SK-N-SH (cell line): Measurements from ENCODE around the gene ACAP3. TPM values are rescaled to one million over a fixed set of nuclear protein-coding genes. Genes with fewer than 3 reads are reported as not detected.

Experiments
- CTCF ChIA-PET: fragments of 300-600, 350-600 bp; formaldehyde crosslinking; extraction: SDS; loops from one replicate; lab custom pipeline; 2021; lab: Yijun Ruan, JAX
- POLR2A ChIA-PET: fragments of 350-600 bp; sonication (Branson Sonifier 250); formaldehyde crosslinking; extraction: SDS; loops from one replicate; lab custom pipeline; 2020; ENCODE audit warnings: antibody characterized with exemption, inconsistent platforms; lab: Yijun Ruan, JAX
- DNase-seq: peaks from one replicate; pipeline ENCODE4 v3.0.0; 2012
- H2AFZ ChIP-seq: fragments of 200-600 bp; sonication (generic); 2 replicates; pipeline ENCODE4 v1.8.1; 2016; ENCODE audit warnings: antibody characterized with exemption, mild to moderate bottlenecking, low read depth
- H3F3A ChIP-seq: fragments of 200-600 bp; sonication (generic); replicated peaks from 2 replicates; pipeline ENCODE3; 2016; ENCODE audit warnings: antibody characterized with exemption, mild to moderate bottlenecking; ENCODE audit not compliant: insufficient read depth
- H3K27ac ChIP-seq, 2 experiments: fragments of 200-500 bp in 1 of 2; fragments of 200-600 bp in 1 of 2; sonication (Bioruptor generic) in 1 of 2; sonication (generic), shearing (Covaris generic) in 1 of 2; 2 replicates each; pipeline versions ENCODE4 v1.5.1 to v1.6.1; 2014 to 2016; ENCODE audit warnings: low read depth in 2 of 2, inconsistent platforms in 1 of 2, low read length in 1 of 2, mild to moderate bottlenecking in 1 of 2, mixed read lengths in 1 of 2
- H3K27me3 ChIP-seq: fragments of 200-600 bp; sonication (generic), shearing (Covaris generic); 2 replicates; pipeline ENCODE4 v1.6.1; 2016; ENCODE audit warnings: mixed run types; ENCODE audit not compliant: insufficient read depth
- H3K36me3 ChIP-seq, 2 experiments: fragments of 200-500 bp in 1 of 2; fragments of 200-600 bp in 1 of 2; sonication (Bioruptor generic) in 1 of 2; sonication (generic) in 1 of 2; replicated peaks in 1 of 2; 2 replicates each; pipeline versions ENCODE3 to v1.5.1; 2014 to 2016; ENCODE audit warnings: low read length in 1 of 2, mild to moderate bottlenecking in 1 of 2; ENCODE audit not compliant: insufficient read depth in 2 of 2, control insufficient read depth in 1 of 2
- H3K4me1 ChIP-seq, 2 experiments: fragments of 200-500 bp in 1 of 2; fragments of 200-600 bp in 1 of 2; sonication (Bioruptor generic) in 1 of 2; sonication (generic), shearing (Covaris generic) in 1 of 2; 2 replicates each; pipeline versions ENCODE4 v1.5.1 to v1.6.1; 2014 to 2016; ENCODE audit warnings: low read depth in 1 of 2, low read length in 1 of 2, mixed run types in 1 of 2; ENCODE audit not compliant: insufficient read depth in 2 of 2, control insufficient read depth in 1 of 2
- H3K4me2 ChIP-seq: fragments of 200-600 bp; sonication (generic), shearing (Covaris generic); 2 replicates; pipeline ENCODE4 v1.6.1; 2017; ENCODE audit warnings: mixed run types
- H3K4me3 ChIP-seq, 2 experiments: fragments of 200-500 bp in 1 of 2; fragments of 200-600 bp in 1 of 2; sonication (Bioruptor generic) in 1 of 2; sonication (generic), shearing (Covaris generic) in 1 of 2; 2 replicates each; pipeline versions ENCODE4 v1.5.1 to v1.8.1; 2014 to 2016; ENCODE audit warnings: low read depth in 2 of 2, inconsistent platforms in 1 of 2, low read length in 1 of 2, mild to moderate bottlenecking in 1 of 2, mixed read lengths in 1 of 2, moderate library complexity in 1 of 2
- H3K79me2 ChIP-seq: fragments of 200-600 bp; sonication (generic); 2 replicates; pipeline ENCODE4 v1.8.1; 2017; ENCODE audit warnings: mild to moderate bottlenecking; ENCODE audit not compliant: insufficient read depth
- H3K9ac ChIP-seq: fragments of 200-600 bp; sonication (generic); 2 replicates; pipeline ENCODE4 v1.6.1; 2017; ENCODE audit warnings: mixed run types
- H3K9me2 ChIP-seq: fragments of 200-600 bp; sonication (generic); 2 replicates; pipeline ENCODE4 v1.6.1; 2017; ENCODE audit warnings: mixed run types
- H3K9me3 ChIP-seq: fragments of 200-600 bp; sonication (generic); 2 replicates; pipeline ENCODE4 v1.6.1; 2017; ENCODE audit warnings: mixed run types, mild to moderate bottlenecking, moderate library complexity
- H4K20me1 ChIP-seq: fragments of 200-600 bp; sonication (generic); 2 replicates; pipeline ENCODE4 v1.6.1; 2017; ENCODE audit warnings: mild to moderate bottlenecking, mixed run types; ENCODE audit not compliant: insufficient read depth
- FOXM1 ChIP-seq: IDR thresholded peaks from 2 replicates; pipeline ENCODE4 v1.4.0; 2012; ENCODE audit warnings: low read depth, mild to moderate bottlenecking
- GABPA ChIP-seq: IDR thresholded peaks from 2 replicates; pipeline ENCODE4 v1.4.0; 2012; ENCODE audit warnings: low read depth, mild to moderate bottlenecking
- GATA2 ChIP-seq: sonication (generic); formaldehyde crosslinking; IDR thresholded peaks from 2 replicates; pipeline ENCODE4 v1.5.0; 2020; ENCODE audit warnings: mild to moderate bottlenecking, missing genetic modification reagents
- JUND ChIP-seq: IDR thresholded peaks from 2 replicates; pipeline ENCODE4 v1.4.0; 2012
- PBX3 ChIP-seq: IDR thresholded peaks from 2 replicates; pipeline ENCODE4; 2012
- REST ChIP-seq: IDR thresholded peaks from 2 replicates; pipeline ENCODE4 v1.6.1; 2012; ENCODE audit warnings: mild to moderate bottlenecking, low read depth, low read length, moderate library complexity
- WGBS: methylation state at CpG from one replicate; pipeline ENCODE4 v1.1.6; 2017; ENCODE audit warnings: low lambda C conversion rate; 5-methylcytosine and 5-hydroxymethylcytosine counted together
- polyA plus RNA-seq, 3 experiments: library from polyadenylated mRNA; depleted of rRNA; stranded (reverse); fragments of >200 nt; gene quantifications; 2 replicates each; pipeline ENCODE4 v1.2.3, GENCODE V29; 2012

ACAP3 gene
- polyA plus RNA-seq, 1 of the 3 experiments (the other 2 are of a cell fraction), result 51.7 TPM

GRCh38 chr1:1332774-1333480 is 25.2 kb upstream of the ACAP3 start (continued):
- TF ChIP-seq REST (no peak), FOXM1 (no peak)
- TF ChIP-seq, all 33 proteins: peak for 0

GRCh38 chr1:1332031-1332755 is 24.5 kb upstream of the ACAP3 start:
- Histone ChIP-seq H3K4me1 (peaks cover 0 to 15% of the 10 kb centered on the region in 2 experiments; a peak in 1 of 4 replicates), H3F3A (peaks cover 5% of the 10 kb centered on the region), H3K9ac (no peak overlapping the region), H3K9me2 (no peaks in the 10 kb centered on the region), H3K79me2 (no peaks in the 10 kb centered on the region), H3K27me3 (no peaks in the 10 kb centered on the region), H3K36me3 (peaks cover 0 to 14% of the 10 kb centered on the region in 2 experiments), H3K4me2 (no peak overlapping the region), H3K9me3 (no peaks in the 10 kb centered on the region), H3K4me3 (no peak overlapping the region), H2AFZ (no peak overlapping the region), H3K27ac (no peak overlapping the region), H4K20me1 (no peaks in the 10 kb centered on the region)
- DNase-seq, result no peak
- TF ChIP-seq GATA2 (CRISPR knock-in tag) (no peak), GABPA (no peak), JUND (no peak), PBX3 (no peak)
- POLR2A ChIA-PET, result interaction anchor here (1.1 kb wide), 1 partner anchor 18 kb away, joined by 3 read pairs; no protein-coding TSS in a partner anchor
- CTCF ChIA-PET, result interaction anchor here (0.8 to 1.5 kb wide), 5 partner anchors 10 to 39 kb away, joined by 3 to 6 read pairs (median 5); no protein-coding TSS in a partner anchor
- WGBS, result 50% methylated on average over 1 of the region's 57 CpGs
